ENCODE results near the gene RAB27B.
A peak's percentile ranks its signal among the peaks of the same experiment; 100 is the strongest.

RAB27B gene

GRCh38 chr18:54828281-54828881 lies at the start of gene RAB27B:
Gene RAB27B, plus strand, starts transcription at chr18:54828477. Its CDS starts 49,109 bp downstream, at chr18:54877586.
- peak within 1 kb of the TSS; percentile 89 for H3K27ac ChIP-seq (ENCODE audit: extremely low read depth, low read depth, low read length)
- CTCF ChIA-PET = interaction anchor here (0.5 kb wide), 1 partner anchor 807 kb away, joined by 4 read pairs; no protein-coding TSS in a partner anchor
- no peaks in the 10 kb centered on the region for H3K36me3 ChIP-seq (ENCODE audit: control insufficient read depth in 2 of 2, insufficient read depth in 1 of 2, low read length in 2 of 2)
- peak within 1 kb of the TSS; percentile 45 for H3K4me3 ChIP-seq (ENCODE audit: low read depth, low read length)
- H3K4me1 ChIP-seq (ENCODE audit: control insufficient read depth, insufficient read depth, low read length) = peaks cover 5% of the 10 kb centered on the region; the same call in 1 of the 2 replicates
- no peaks in the 10 kb centered on the region for H3K9me3 ChIP-seq (ENCODE audit: control insufficient read depth, insufficient read depth, low read depth, low read length)
- POLR2A ChIA-PET = interaction anchor here (1.2 kb wide), 2 partner anchors 18 to 45 kb away, joined by 3 read pairs; no protein-coding TSS in a partner anchor
- no peak for TF ChIP-seq ZNF148 (tag by site-specific recombination; IDR thresholded peaks at IDR 0.05; ENCODE audit: borderline replicate concordance)
- TF ChIP-seq ZSCAN16 (tag by site-specific recombination; IDR thresholded peaks at IDR 0.05) = no peak
- TF ChIP-seq ZIC2 (tag by site-specific recombination; IDR thresholded peaks at IDR 0.05) = peak; percentile 72
- TF ChIP-seq ZNF23 (tag by site-specific recombination; IDR thresholded peaks at IDR 0.05; ENCODE audit: borderline replicate concordance) = no peak
- peak; percentile 17; the same call in 1 of the 2 replicates for TF ChIP-seq ZNF10 (tag by site-specific recombination; IDR thresholded peaks at IDR 0.05)
- peak; percentile 56 for TF ChIP-seq SP3 (tag by site-specific recombination; IDR thresholded peaks at IDR 0.05)
- no peak for TF ChIP-seq ZBTB49 (tag by site-specific recombination; IDR thresholded peaks at IDR 0.05; ENCODE audit: low read depth)
- peak; percentile 39; the same call in 1 of the 2 replicates for TF ChIP-seq ZBTB11 (tag by site-specific recombination; conservative IDR thresholded peaks at IDR 0.05; ENCODE audit: low read depth)
- peak; percentile 39; the same call in 1 of the 2 replicates for TF ChIP-seq FEZF1 (tag by site-specific recombination; IDR thresholded peaks at IDR 0.05)
- 0 out of 2 replicates have a peak, but pooled peaks have one; percentile 10 for TF ChIP-seq ZBTB44 (tag by site-specific recombination; IDR thresholded peaks at IDR 0.05)
- TF ChIP-seq ZNF18 (tag by site-specific recombination; IDR thresholded peaks at IDR 0.05) = peak; percentile 62
- TF ChIP-seq ZNF404 (tag by site-specific recombination; IDR thresholded peaks at IDR 0.05) = no peak
- no peak for TF ChIP-seq SETDB1 (IDR thresholded peaks at IDR 0.05; ENCODE audit: insufficient read length, low read length)
- peak; percentile 76 for TF ChIP-seq KLF9 (tag by site-specific recombination; IDR thresholded peaks at IDR 0.05; ENCODE audit: low read depth)
- peak; percentile 68; the same call in 1 of the 2 replicates for TF ChIP-seq ZFP37 (tag by site-specific recombination; IDR thresholded peaks at IDR 0.05)
- 0 out of 2 replicates have a peak, but pooled peaks have one; percentile 9 for TF ChIP-seq CTCF (tag by site-specific recombination; IDR thresholded peaks at IDR 0.05)
- TF ChIP-seq PRDM10 (tag by site-specific recombination; IDR thresholded peaks at IDR 0.05) = peak; percentile 58; the same call in 1 of the 2 replicates
- TF ChIP-seq ZNF510 (tag by site-specific recombination; IDR thresholded peaks at IDR 0.05; ENCODE audit: insufficient replicate concordance) = no peak

Measured in HEK293 (cell line).